ENCODE results near the gene STIP1.

The STIP1 gene

DNA sequence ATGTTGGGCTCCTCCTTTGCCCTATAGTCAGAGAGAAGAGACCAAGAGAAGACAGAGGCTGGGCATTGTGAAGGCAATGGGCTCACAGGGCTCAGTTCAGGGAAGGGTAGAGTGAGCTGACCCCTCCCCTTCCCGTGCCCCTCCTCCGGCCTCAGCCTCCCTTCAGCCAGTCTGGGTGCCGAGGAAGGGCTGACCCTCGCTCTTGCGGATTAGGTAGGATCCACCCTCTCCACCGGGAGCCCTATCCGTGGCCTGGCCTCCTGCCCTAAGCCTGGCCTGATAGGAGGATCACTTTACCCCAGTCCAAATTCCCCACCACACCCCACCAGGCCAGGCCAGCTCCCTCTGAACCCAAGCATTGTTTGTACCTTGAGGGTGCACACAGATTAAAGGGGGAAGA lies 62.6 kb downstream of the STIP1 start:
- no peak for DNase-seq (ENCODE audit: extremely low read depth in 1 of 2, low read depth in 1 of 2)

GRCh38 chr11:64249038-64249437 lies 63.1 kb downstream of the STIP1 start:
- DNase-seq (ENCODE audit: extremely low read depth in 1 of 2, low read depth in 1 of 2), result no peak

- DNase-seq (ENCODE audit: extremely low read depth in 1 of 2, low read depth in 1 of 2), result no peak
These were observed 63.8 kb downstream of the STIP1 start for GRCh38 chr11:64249563-64250414.

GRCh38 chr11:64250415-64251015 lies 64.5 kb downstream of the STIP1 start:
- DNase-seq (ENCODE audit: extremely low read depth in 1 of 2, low read depth in 1 of 2), result no peak

- peak in 1 of 2 donors; percentile 56 for DNase-seq (ENCODE audit: extremely low read depth in 1 of 2, low read depth in 1 of 2)
These were observed 65.2 kb downstream of the STIP1 start, which contains the start of gene PLCB3 for GRCh38 chr11:64251016-64251752. Gene PLCB3 (plus strand): TSS chr11:64251530. CDS start chr11:64251650, 120 bp downstream.

DNA sequence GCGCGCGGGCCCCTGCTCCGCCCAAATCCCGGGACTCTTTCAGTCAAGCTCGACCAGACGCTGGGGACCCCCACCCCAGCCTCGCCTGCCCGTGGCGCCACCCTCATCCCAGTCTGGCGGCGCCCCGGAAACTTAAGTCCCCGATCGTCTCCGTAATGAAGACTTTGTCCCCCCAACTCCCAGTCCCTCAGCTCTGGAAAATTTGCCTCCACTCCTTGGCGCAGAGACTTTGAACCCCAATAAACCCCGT lies 65.7 kb downstream of the STIP1 start:
- no peak for DNase-seq (ENCODE audit: extremely low read depth in 1 of 2, low read depth in 1 of 2)

DNA sequence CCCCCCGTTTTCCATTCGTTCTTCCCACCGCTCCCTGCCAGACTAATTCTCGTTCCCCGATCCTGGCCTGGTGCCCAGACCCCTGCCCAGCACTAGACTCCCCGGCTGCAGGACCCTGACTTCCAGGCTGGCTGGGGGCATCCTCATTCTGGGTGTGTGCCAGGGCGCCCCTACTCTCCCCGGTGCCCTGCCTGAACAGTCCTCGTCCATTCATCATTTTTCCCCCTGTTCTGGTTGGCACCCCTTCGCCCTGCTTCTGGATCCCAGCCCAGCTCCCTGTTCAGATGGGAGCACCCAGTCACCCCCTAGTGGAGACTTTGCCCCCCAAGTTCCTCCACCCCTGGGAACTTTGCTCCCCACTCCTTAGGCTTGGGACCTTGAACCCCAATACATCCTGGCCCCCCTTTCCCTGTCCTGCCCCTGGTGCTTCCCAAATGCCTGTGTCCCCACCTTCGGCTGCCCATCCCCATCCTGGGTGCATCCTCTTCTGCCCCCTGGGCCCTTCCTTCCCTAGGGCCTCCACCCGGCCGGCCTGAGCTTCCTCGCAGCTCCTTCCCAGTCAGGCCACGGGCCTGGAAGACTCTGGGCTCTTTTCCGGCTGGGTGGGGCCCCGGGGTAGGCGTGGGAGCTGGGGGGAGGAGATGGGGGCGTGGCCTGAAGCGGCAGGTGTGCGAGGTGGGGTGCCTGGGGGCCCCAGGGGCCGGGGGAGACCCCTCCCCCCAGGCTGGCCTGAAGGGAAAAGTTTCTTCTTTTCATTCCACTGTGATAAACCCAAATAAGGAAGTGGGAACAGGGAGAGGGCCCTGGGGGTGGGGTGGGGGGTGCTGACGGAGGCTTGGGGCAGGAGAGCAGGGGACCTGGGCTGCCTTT lies 66.3 kb downstream of the STIP1 start:
- no peak for DNase-seq (ENCODE audit: extremely low read depth in 1 of 2, low read depth in 1 of 2)

- no peak for DNase-seq (ENCODE audit: extremely low read depth in 1 of 2, low read depth in 1 of 2)
These were observed 67.1 kb downstream of the STIP1 start for GRCh38 chr11:64253043-64253442.

- no peak for DNase-seq (ENCODE audit: extremely low read depth in 1 of 2, low read depth in 1 of 2)
These were observed 67.5 kb downstream of the STIP1 start for GRCh38 chr11:64253481-64253880.
